Lung (tissue), 12 donors: ENCODE data around the gene ATXN1. TPM values are rescaled to one million over a fixed set of nuclear protein-coding genes. Genes with fewer than 3 reads are reported as not detected.

Experiments
- ATAC-seq: fragments of 200-7000 bp; cut with Tn5 transposase; one replicate; pipeline ENCODE4 v1.9.1; 2020; ENCODE audit warnings: moderate number of reproducible peaks; ENCODE audit not compliant: insufficient read depth, low FRiP score
- DNase-seq, 3 donors: peaks; one replicate each; pipeline ENCODE4 v3.0.0-alpha.2; 2013 to 2017
- H3K27ac ChIP-seq, 2 donors: one replicate each; pipeline ENCODE4 v1.5.1; 2013; ENCODE audit warnings: mild to moderate bottlenecking in 2 of 2, moderate library complexity in 2 of 2, control low read depth in 1 of 2, inconsistent platforms in 1 of 2, low read depth in 1 of 2, low read length in 1 of 2
- H3K27me3 ChIP-seq, 3 donors: one replicate each; pipeline ENCODE4 v1.5.1; 2013; ENCODE audit warnings: low read length in 2 of 3; ENCODE audit not compliant: control insufficient read depth in 3 of 3, insufficient read depth in 3 of 3
- H3K36me3 ChIP-seq, 4 donors: one replicate each; pipeline ENCODE4 v1.5.1; 2013; ENCODE audit warnings: low read length in 4 of 4, mild to moderate bottlenecking in 1 of 4, moderate library complexity in 1 of 4; ENCODE audit not compliant: control insufficient read depth in 4 of 4, insufficient read depth in 4 of 4
- H3K4me1 ChIP-seq, 5 donors: one replicate each; pipeline ENCODE4 v1.5.1; 2013; ENCODE audit warnings: low read length in 5 of 5, mild to moderate bottlenecking in 2 of 5, moderate library complexity in 1 of 5; ENCODE audit not compliant: control insufficient read depth in 5 of 5, insufficient read depth in 5 of 5
- H3K4me3 ChIP-seq: one replicate; pipeline ENCODE4 v1.5.1; 2013; ENCODE audit warnings: mild to moderate bottlenecking, control low read depth, moderate library complexity
- H3K9ac ChIP-seq, 2 donors: one replicate each; pipeline ENCODE4 v1.5.1; 2013; ENCODE audit warnings: low read length in 2 of 2, control low read depth in 1 of 2; ENCODE audit not compliant: insufficient read depth in 1 of 2
- H3K9me3 ChIP-seq, 4 donors: one replicate each; pipeline ENCODE4 v1.5.1; 2013; ENCODE audit warnings: low read length in 3 of 4, mild to moderate bottlenecking in 1 of 4, moderate library complexity in 1 of 4; ENCODE audit not compliant: control insufficient read depth in 4 of 4, insufficient read depth in 3 of 4
- CTCF ChIP-seq: IDR thresholded peaks from 2 replicates; pipeline ENCODE4 v1.5.1; 2012; ENCODE audit warnings: mild to moderate bottlenecking; ENCODE audit errors: control extremely low read depth, extremely low read depth
- WGBS, 2 donors: extraction: QIAGEN DNeasy Blood & Tissue Kit; methylation state at CpG; one replicate each; pipeline ENCODE4 v1.1.7; 2013; 5-methylcytosine and 5-hydroxymethylcytosine counted together
- polyA plus RNA-seq, 2 donors: library from polyadenylated mRNA; stranded (reverse); fragments of 200-250 nt; gene quantifications; one replicate each; pipeline ENCODE4 v1.2.1, GENCODE V29; 2013
- total RNA-seq, 2 donors: library from RNA; depleted of rRNA in 1 of 2; stranded (reverse); fragments of >200 nt in 1 of 2; gene quantifications; one replicate each; pipeline ENCODE4 v1.2.1, GENCODE V29; 2014 to 2021
- donor health status: control.
- donor health status: control.
- donor health status: Bipolar disorder and iron deficiency.
- donor health status: healthy.
- donor health status: DM: yes; HTN: yes; CAD: no.

ATXN1 gene
- total and polyA plus RNA-seq, 4 donors: 9.7 to 108 (median 34.9) TPM

- Histone ChIP-seq H3K36me3 (peaks cover 0 to 2% (median 0%) of the 10 kb centered on the region in 4 donors), H3K9ac (no peak overlapping the region), H3K9me3 (no peaks in the 10 kb centered on the region), H3K4me1 (peaks cover 5 to 25% (median 18%) of the 10 kb centered on the region in 5 donors), H3K27ac (no peak overlapping the region), H3K4me3 (no peak overlapping the region), H3K27me3 (no peaks in the 10 kb centered on the region)
- TF ChIP-seq CTCF: no peak
- no peak for ATAC-seq
- 95 to 98% methylated on average over 9 of the region's 9 CpGs for WGBS, 2 donors
- no peak for DNase-seq
Measured at GRCh38 chr6:16717275-16717942, 43.9 kb downstream of the ATXN1 start.

- ATAC-seq: no peak
- Histone ChIP-seq H3K27me3 (no peaks in the 10 kb centered on the region), H3K9ac (no peak overlapping the region), H3K36me3 (no peaks in the 10 kb centered on the region), H3K27ac (no peak overlapping the region), H3K9me3 (no peaks in the 10 kb centered on the region), H3K4me1 (peaks cover 1 to 21% (median 19%) of the 10 kb centered on the region in 5 donors), H3K4me3 (no peak overlapping the region)
- WGBS, 2 donors: 61 to 76% methylated on average over 2 of the region's 2 CpGs
- no peak for DNase-seq
- TF ChIP-seq CTCF: no peak
Measured at GRCh38 chr6:16716321-16716858, 44.9 kb downstream of the ATXN1 start.

- 82 to 92% methylated on average over 9 of the region's 9 CpGs for WGBS, 2 donors
- peak overlapping the region; percentile 17 to 69 for H3K27ac ChIP-seq
- no peaks in the 10 kb centered on the region for H3K27me3 ChIP-seq
- TF ChIP-seq CTCF: no peak
- no peak overlapping the region for H3K9ac ChIP-seq
- no peak for ATAC-seq
- H3K4me3 ChIP-seq: no peak overlapping the region
- no peaks in the 10 kb centered on the region for H3K36me3 ChIP-seq
- peaks cover under 1 to 14% (median 13%) of the 10 kb centered on the region in 5 donors for H3K4me1 ChIP-seq
- no peaks in the 10 kb centered on the region for H3K9me3 ChIP-seq
- no peak for DNase-seq
Measured at GRCh38 chr6:16713597-16713996, 47.7 kb downstream of the ATXN1 start.
